ENCODE measurements around the gene NPFF. TPM values are rescaled to one million over a fixed set of nuclear protein-coding genes. Genes with fewer than 3 reads are reported as not detected.

NPFF gene
- polyA plus RNA-seq, 2 of the 4 experiments (the other 2 are of a cell fraction) = 0.17 TPM; not detected in 1

DNA sequence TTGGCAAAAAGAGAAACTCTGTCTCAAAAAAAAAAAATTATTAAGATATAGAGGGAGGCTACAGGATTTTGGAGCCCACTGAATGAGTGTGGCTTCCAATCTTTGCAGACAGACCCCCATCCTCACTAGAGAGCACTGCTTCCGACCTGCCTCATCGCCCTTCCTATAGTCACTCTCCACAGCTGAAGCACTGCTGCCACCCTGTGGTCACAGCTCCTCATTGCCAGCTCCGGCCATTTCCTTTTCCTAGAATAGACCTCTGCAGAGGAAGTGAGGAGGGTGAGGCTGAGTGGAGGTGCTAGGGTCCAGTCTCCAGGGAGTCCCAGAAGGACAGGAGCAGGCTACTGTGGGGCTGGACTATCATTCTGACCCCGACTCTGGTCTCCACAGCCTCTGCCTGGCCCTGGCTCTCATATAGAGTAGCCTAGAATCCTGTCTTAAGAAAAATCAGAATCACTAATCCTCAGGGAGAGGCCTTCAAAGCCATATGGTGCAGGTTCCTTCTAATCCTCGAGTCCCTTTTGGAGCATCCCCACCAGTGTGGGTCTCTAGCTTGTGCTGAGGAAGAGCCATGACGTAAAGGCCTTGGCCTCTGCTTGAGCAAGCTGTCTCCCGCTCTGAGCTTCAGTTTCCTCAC lies 1.4 kb upstream of the NPFF start:
- ATAC-seq = peak; percentile 85 to 93
- POLR2A ChIA-PET = interaction anchor here (0.6 to 1.9 kb wide), 8 partner anchors 8 to 187 kb away, joined by 3 to 9 read pairs (median 4); partner anchors contain the start of genes AAAS and TARBP2
- CTCF ChIA-PET = interaction anchor here (0.6 to 13.1 kb wide), 42 partner anchors 10 to 297 kb away, joined by 3 to 169 read pairs (median 5); partner anchors contain the start of genes AAAS, ATP5MC2, MAP3K12 and TARBP2
- no peak overlapping the region for H3K4me3 ChIP-seq
- H3K4me1 ChIP-seq = peaks cover 9% of the 10 kb centered on the region
- 28% methylated on average over 7 of the region's 7 CpGs for WGBS (ENCODE audit: missing lambda C conversion rate)
- peak; percentile 77 to 85 for DNase-seq (ENCODE audit: low read depth in 1 of 2, low spot score in 1 of 2)
- no peak overlapping the region for H3K4me2 ChIP-seq
- peak; percentile 77 for TF ChIP-seq SMC3 (IDR thresholded peaks at IDR 0.05)
- TF ChIP-seq GATA3 (IDR thresholded peaks at IDR 0.05; ENCODE audit: borderline replicate concordance) = no peak
- peak; percentile 91 to 98 for TF ChIP-seq RAD21 (conservative IDR thresholded peaks at IDR 0.05 in 1 of 2, IDR thresholded peaks at IDR 0.05 in 1 of 2)
- TF ChIP-seq, protein P1, sequence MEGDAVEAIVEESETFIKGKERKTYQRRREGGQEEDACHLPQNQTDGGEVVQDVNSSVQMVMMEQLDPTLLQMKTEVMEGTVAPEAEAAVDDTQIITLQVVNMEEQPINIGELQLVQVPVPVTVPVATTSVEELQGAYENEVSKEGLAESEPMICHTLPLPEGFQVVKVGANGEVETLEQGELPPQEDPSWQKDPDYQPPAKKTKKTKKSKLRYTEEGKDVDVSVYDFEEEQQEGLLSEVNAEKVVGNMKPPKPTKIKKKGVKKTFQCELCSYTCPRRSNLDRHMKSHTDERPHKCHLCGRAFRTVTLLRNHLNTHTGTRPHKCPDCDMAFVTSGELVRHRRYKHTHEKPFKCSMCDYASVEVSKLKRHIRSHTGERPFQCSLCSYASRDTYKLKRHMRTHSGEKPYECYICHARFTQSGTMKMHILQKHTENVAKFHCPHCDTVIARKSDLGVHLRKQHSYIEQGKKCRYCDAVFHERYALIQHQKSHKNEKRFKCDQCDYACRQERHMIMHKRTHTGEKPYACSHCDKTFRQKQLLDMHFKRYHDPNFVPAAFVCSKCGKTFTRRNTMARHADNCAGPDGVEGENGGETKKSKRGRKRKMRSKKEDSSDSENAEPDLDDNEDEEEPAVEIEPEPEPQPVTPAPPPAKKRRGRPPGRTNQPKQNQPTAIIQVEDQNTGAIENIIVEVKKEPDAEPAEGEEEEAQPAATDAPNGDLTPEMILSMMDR (IDR thresholded peaks at IDR 0.05) = peak; percentile 91
- no peak for TF ChIP-seq HDAC2 (IDR thresholded peaks at IDR 0.05)
- TF ChIP-seq ZFP36 (IDR thresholded peaks at IDR 0.05; ENCODE audit: borderline replicate concordance, partially characterized antibody) = peak; percentile 59
- no peak for TF ChIP-seq RARB (CRISPR knock-in tag; IDR thresholded peaks at IDR 0.05)
- TF ChIP-seq EHMT2 (IDR thresholded peaks at IDR 0.05; ENCODE audit: low read depth) = no peak
- TF ChIP-seq, protein P2, sequence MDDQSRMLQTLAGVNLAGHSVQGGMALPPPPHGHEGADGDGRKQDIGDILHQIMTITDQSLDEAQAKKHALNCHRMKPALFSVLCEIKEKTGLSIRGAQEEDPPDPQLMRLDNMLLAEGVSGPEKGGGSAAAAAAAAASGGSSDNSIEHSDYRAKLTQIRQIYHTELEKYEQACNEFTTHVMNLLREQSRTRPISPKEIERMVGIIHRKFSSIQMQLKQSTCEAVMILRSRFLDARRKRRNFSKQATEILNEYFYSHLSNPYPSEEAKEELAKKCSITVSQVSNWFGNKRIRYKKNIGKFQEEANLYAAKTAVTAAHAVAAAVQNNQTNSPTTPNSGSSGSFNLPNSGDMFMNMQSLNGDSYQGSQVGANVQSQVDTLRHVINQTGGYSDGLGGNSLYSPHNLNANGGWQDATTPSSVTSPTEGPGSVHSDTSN (IDR thresholded peaks at IDR 0.05) = no peak
- TF ChIP-seq HEYL (CRISPR knock-in tag; IDR thresholded peaks at IDR 0.05) = no peak
- no peak for TF ChIP-seq CBX2 (IDR thresholded peaks at IDR 0.05; ENCODE audit: borderline replicate concordance, low read depth)
- peak; percentile 36 for FAIRE-seq
- no peaks in the 10 kb centered on the region for H3K9me3 ChIP-seq
- peak overlapping the region in 1 of 2 experiments; percentile 42; a peak in 1 of 6 replicates for H3K27ac ChIP-seq

DNA sequence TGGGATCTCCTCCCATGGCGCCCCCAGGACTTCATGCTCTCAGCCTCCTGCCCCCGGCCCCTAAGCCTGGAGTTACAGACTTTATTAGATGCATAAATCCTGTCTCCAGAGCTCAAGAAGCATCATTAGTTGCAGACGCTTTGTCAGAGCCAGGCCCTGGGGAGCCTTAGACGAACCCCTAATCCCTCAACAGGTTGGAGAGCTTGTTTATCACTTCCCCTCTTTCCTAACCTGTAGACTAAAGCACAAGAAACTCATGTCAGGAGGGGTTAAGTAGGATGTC lies 260 bp upstream of the NPFF start:
- no peak for DNase-seq (ENCODE audit: low read depth in 1 of 2, low spot score in 1 of 2)
- Histone ChIP-seq H3K9me3 (no peaks in the 10 kb centered on the region), H3K4me3 (no peak overlapping the region), H3K4me2 (no peak overlapping the region), H3K4me1 (peaks cover 12% of the 10 kb centered on the region), H3K27ac (no peak overlapping the region)
- ChIA-PET POLR2A (interaction anchor here (1.5 kb wide), 1 partner anchor 26 kb away, joined by 4 read pairs; no protein-coding TSS in a partner anchor), CTCF (interaction anchor here (1.0 to 13.1 kb wide), 9 partner anchors 10 to 296 kb away, joined by 3 to 169 read pairs (median 24); partner anchors contain the start of genes AAAS, MAP3K12 and TARBP2)
- TF ChIP-seq BHLHE40 (IDR thresholded peaks at IDR 0.05; ENCODE audit: low read depth, low read length) = no peak
- no peak for TF ChIP-seq MAZ (IDR thresholded peaks at IDR 0.05; ENCODE audit: borderline replicate concordance, low read depth, low read length)
- no peak for TF ChIP-seq ZFP36 (IDR thresholded peaks at IDR 0.05; ENCODE audit: borderline replicate concordance, partially characterized antibody)
- TF ChIP-seq, protein P1 (IDR thresholded peaks at IDR 0.05) = no peak
- no peak for TF ChIP-seq JUN (IDR thresholded peaks at IDR 0.05)
- no peak for TF ChIP-seq TFCP2L1 (CRISPR knock-in tag; IDR thresholded peaks at IDR 0.05)
- no peak for ATAC-seq
- 86% methylated on average over 4 of the region's 4 CpGs for WGBS (ENCODE audit: missing lambda C conversion rate)
- no peak for FAIRE-seq

DNA sequence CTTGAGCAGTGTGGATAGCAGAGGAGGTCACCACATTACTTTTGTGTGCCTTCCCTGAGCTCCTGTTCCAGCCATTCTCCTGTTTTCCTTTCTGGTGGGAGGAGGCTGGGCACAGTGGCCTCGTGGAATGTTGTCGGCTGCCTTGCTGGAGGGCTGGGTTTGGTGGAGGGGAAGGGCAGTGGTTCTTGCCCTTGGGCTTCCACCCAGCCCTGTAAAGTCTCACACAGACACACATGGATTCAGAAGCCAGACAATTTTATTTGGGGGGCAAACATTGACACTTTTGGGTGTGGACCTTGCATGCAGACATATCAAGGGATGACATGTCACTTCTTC lies 866 bp downstream of the NPFF start:
- H3K4me3 ChIP-seq = no peak overlapping the region
- H3K4me2 ChIP-seq = no peak overlapping the region
- no peak for ATAC-seq
- POLR2A ChIA-PET = interaction anchor here (0.7 kb wide), 1 partner anchor 33 kb away, joined by 3 read pairs; no protein-coding TSS in a partner anchor
- no peak overlapping the region for H3K27ac ChIP-seq
- H3K4me1 ChIP-seq = peaks cover 21% of the 10 kb centered on the region
- 52% methylated on average over 2 of the region's 2 CpGs for WGBS (ENCODE audit: missing lambda C conversion rate)
- FAIRE-seq = no peak
- no peaks in the 10 kb centered on the region for H3K9me3 ChIP-seq
- no peak for DNase-seq (ENCODE audit: low read depth in 1 of 2, low spot score in 1 of 2)
- CTCF ChIA-PET = interaction anchor here (1.0 to 13.1 kb wide), 4 partner anchors 12 to 180 kb away, joined by 4 to 169 read pairs (median 54); partner anchors contain the start of gene AAAS
- TF ChIP-seq, protein P3, sequence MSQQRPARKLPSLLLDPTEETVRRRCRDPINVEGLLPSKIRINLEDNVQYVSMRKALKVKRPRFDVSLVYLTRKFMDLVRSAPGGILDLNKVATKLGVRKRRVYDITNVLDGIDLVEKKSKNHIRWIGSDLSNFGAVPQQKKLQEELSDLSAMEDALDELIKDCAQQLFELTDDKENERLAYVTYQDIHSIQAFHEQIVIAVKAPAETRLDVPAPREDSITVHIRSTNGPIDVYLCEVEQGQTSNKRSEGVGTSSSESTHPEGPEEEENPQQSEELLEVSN (IDR thresholded peaks at IDR 0.05; ENCODE audit: borderline replicate concordance, low read depth) = no peak
- TF ChIP-seq ESRRA (IDR thresholded peaks at IDR 0.05; ENCODE audit: borderline replicate concordance, low read length) (no peak), RCOR1 (IDR thresholded peaks at IDR 0.05; ENCODE audit: low read depth, low read length) (no peak), HOXB13 (CRISPR knock-in tag; IDR thresholded peaks at IDR 0.05; ENCODE audit: low read depth) (no peak), FOSL2 (IDR thresholded peaks at IDR 0.05) (no peak), FOSL2 (CRISPR knock-in tag; IDR thresholded peaks at IDR 0.05) (no peak), ZSCAN20 (CRISPR knock-in tag; IDR thresholded peaks at IDR 0.05) (no peak), NR3C1 (IDR thresholded peaks at IDR 0.05) (no peak), EHF (CRISPR knock-in tag; IDR thresholded peaks at IDR 0.05) (no peak), KDM5A (IDR thresholded peaks at IDR 0.05) (no peak), EHMT2 (IDR thresholded peaks at IDR 0.05; ENCODE audit: low read depth) (no peak), CHD2 (IDR thresholded peaks at IDR 0.05; ENCODE audit: low read length, partially characterized antibody) (no peak)
- TF ChIP-seq, protein P4, sequence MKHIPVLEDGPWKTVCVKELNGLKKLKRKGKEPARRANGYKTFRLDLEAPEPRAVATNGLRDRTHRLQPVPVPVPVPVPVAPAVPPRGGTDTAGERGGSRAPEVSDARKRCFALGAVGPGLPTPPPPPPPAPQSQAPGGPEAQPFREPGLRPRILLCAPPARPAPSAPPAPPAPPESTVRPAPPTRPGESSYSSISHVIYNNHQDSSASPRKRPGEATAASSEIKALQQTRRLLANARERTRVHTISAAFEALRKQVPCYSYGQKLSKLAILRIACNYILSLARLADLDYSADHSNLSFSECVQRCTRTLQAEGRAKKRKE (CRISPR knock-in tag; IDR thresholded peaks at IDR 0.05; ENCODE audit: low read depth) = no peak

Data from A549 (cell line).